HepG2 (cell line): ENCODE data around the gene DOCK9. TPM values are rescaled to one million over a fixed set of nuclear protein-coding genes. Genes with fewer than 3 reads are reported as not detected.

Source experiments
- ATAC-seq: fragments of 200-7000 bp; cut with Tn5 transposase; 3 replicates; pipeline ENCODE4 v1.9.1; 2020; ENCODE audit warnings: mild to moderate bottlenecking, moderate library complexity
- BruUV-seq: library from RNA; stranded (reverse); fragments of 400-500 nt; replicated peaks from 2 replicates; lab custom pipeline; 2021; lab: Mats Ljungman, UMichigan
- CTCF ChIA-PET: fragments of 300-600 bp; formaldehyde crosslinking; extraction: SDS; loops from one replicate; lab custom pipeline; 2021; ENCODE audit warnings: low total read pairs, inconsistent platforms, low intra/inter-chr PET ratio; lab: Yijun Ruan, JAX
- POLR2A ChIA-PET: fragments of 350-600 bp; sonication (Branson Sonifier 250); formaldehyde crosslinking; loops from one replicate; lab custom pipeline; 2020; ENCODE audit warnings: antibody characterized with exemption, inconsistent platforms; lab: Yijun Ruan, JAX
- DNase-seq: peaks from one replicate; pipeline ENCODE4 v3.0.0-alpha.2; 2015; ENCODE audit warnings: low spot score
- FAIRE-seq: peaks from 3 replicates; lab custom pipeline; 2011; peaks lifted over from hg19 to GRCh38; lab: Jason Lieb, UNC
- H2AFZ ChIP-seq: one replicate; pipeline ENCODE4 v1.6.1; 2011; ENCODE audit warnings: low read length, inconsistent platforms
- H3K27ac ChIP-seq: fragments of 300-600 bp; 3 replicates; pipeline ENCODE4 v1.8.0; 2011; ENCODE audit warnings: mixed run types, mild to moderate bottlenecking, mixed read lengths, low read length, inconsistent platforms; ENCODE audit not compliant: insufficient read depth; ENCODE audit errors: extremely low read length
- H3K27me3 ChIP-seq, 2 experiments: fragments of 200-600 bp in 1 of 2; 2 replicates in 1 of 2; 3 replicates in 1 of 2; pipeline versions ENCODE4 v1.6.0 to v1.8.0; 2011; ENCODE audit warnings: low read length in 2 of 2, mild to moderate bottlenecking in 2 of 2, moderate library complexity in 2 of 2, inconsistent platforms in 1 of 2; ENCODE audit not compliant: insufficient read depth in 2 of 2, control insufficient read depth in 1 of 2
- H3K36me3 ChIP-seq, 2 experiments: fragments of 200-600 bp in 1 of 2; replicated peaks in 1 of 2; 2 replicates in 1 of 2; 3 replicates in 1 of 2; pipeline versions ENCODE4 v1.5.1 to v1.8.0; 2011; ENCODE audit warnings: low read length in 2 of 2, inconsistent platforms in 1 of 2; ENCODE audit not compliant: insufficient read depth in 2 of 2, control insufficient read depth in 1 of 2
- H3K4me1 ChIP-seq: 2 replicates; pipeline ENCODE4 v1.5.1; 2012; ENCODE audit warnings: low read length, inconsistent platforms; ENCODE audit not compliant: insufficient read depth
- H3K4me2 ChIP-seq: 2 replicates; pipeline ENCODE4 v1.6.0; 2011; ENCODE audit warnings: low read depth, low read length, inconsistent platforms
- H3K4me3 ChIP-seq, 3 experiments: fragments of 200-600 bp in 1 of 3; sonication (generic), shearing (Covaris generic) in 1 of 3; replicated peaks in 1 of 3; 2 replicates each; pipeline ENCODE4 v1.5.1; 2011 to 2016; ENCODE audit warnings: low read length in 3 of 3, inconsistent platforms in 2 of 3, low read depth in 2 of 3, mild to moderate bottlenecking in 2 of 3, control low read depth in 1 of 3, mixed read lengths in 1 of 3; ENCODE audit not compliant: insufficient read depth in 1 of 3
- H3K79me2 ChIP-seq: one replicate; pipeline ENCODE4 v1.6.1; 2011; ENCODE audit warnings: low read length, inconsistent platforms; ENCODE audit not compliant: insufficient read depth
- H3K9ac ChIP-seq: 2 replicates; pipeline ENCODE4 v1.6.0; 2011; ENCODE audit warnings: mild to moderate bottlenecking, low read depth, low read length, inconsistent platforms; ENCODE audit not compliant: insufficient read depth
- H3K9me3 ChIP-seq: 2 replicates; pipeline ENCODE4 v1.5.1; 2012; ENCODE audit warnings: mild to moderate bottlenecking, low read length
- H4K20me1 ChIP-seq: 2 replicates; pipeline ENCODE4 v1.6.0; 2011; ENCODE audit warnings: inconsistent platforms, mild to moderate bottlenecking, low read length, moderate library complexity; ENCODE audit not compliant: insufficient read depth
- DPF2 ChIP-seq: sonication (generic); formaldehyde crosslinking; IDR thresholded peaks from 2 replicates; pipeline ENCODE4 v1.4.0; 2020; ENCODE audit warnings: mild to moderate bottlenecking, low read depth, missing genetic modification reagents, borderline replicate concordance
- NFE2 ChIP-seq: sonication (generic); formaldehyde crosslinking; IDR thresholded peaks from 2 replicates; pipeline ENCODE4 v1.4.0; 2020; ENCODE audit warnings: missing genetic modification reagents
- PHF8 ChIP-seq: sonication (generic); formaldehyde crosslinking; IDR thresholded peaks from 2 replicates; pipeline ENCODE4 v1.5.0; 2020; ENCODE audit warnings: missing genetic modification reagents
- REL ChIP-seq: sonication (generic); formaldehyde crosslinking; conservative IDR thresholded peaks from 2 replicates; pipeline ENCODE4 v1.8.0; 2022; ENCODE audit warnings: mild to moderate bottlenecking, missing genetic modification reagents, moderate library complexity
- REPIN1 ChIP-seq: sonication (generic); formaldehyde crosslinking; IDR thresholded peaks from 2 replicates; pipeline ENCODE4 v1.8.0; 2022; ENCODE audit warnings: missing genetic modification reagents, low read depth, mild to moderate bottlenecking, borderline replicate concordance
- SRY ChIP-seq: sonication (generic); formaldehyde crosslinking; IDR thresholded peaks from 2 replicates; pipeline ENCODE4 v1.8.0; 2022; ENCODE audit warnings: mild to moderate bottlenecking, missing genetic modification reagents
- ZFP37 ChIP-seq: sonication (generic); formaldehyde crosslinking; IDR thresholded peaks from 2 replicates; pipeline ENCODE4 v1.4.0; 2020; ENCODE audit warnings: missing genetic modification reagents, borderline replicate concordance
- ZNF431 ChIP-seq: sonication (generic); formaldehyde crosslinking; IDR thresholded peaks from 2 replicates; pipeline ENCODE4 v1.9.0; 2022; ENCODE audit warnings: missing genetic modification reagents, low read depth, mild to moderate bottlenecking, borderline replicate concordance
- ZNF605 ChIP-seq: sonication (generic); formaldehyde crosslinking; IDR thresholded peaks from 2 replicates; pipeline ENCODE4 v1.8.0; 2022; ENCODE audit warnings: mild to moderate bottlenecking, missing genetic modification reagents
- ZNF616 ChIP-seq: sonication (generic); formaldehyde crosslinking; IDR thresholded peaks from 2 replicates; pipeline ENCODE4 v1.5.0; 2020; ENCODE audit warnings: low read depth, mild to moderate bottlenecking, missing genetic modification reagents
- ZNF790 ChIP-seq: sonication (generic); formaldehyde crosslinking; IDR thresholded peaks from 2 replicates; pipeline ENCODE4 v1.8.0; 2022; ENCODE audit warnings: missing genetic modification reagents, mild to moderate bottlenecking, borderline replicate concordance
- ZSCAN25 ChIP-seq: sonication (generic); formaldehyde crosslinking; IDR thresholded peaks from 2 replicates; pipeline ENCODE4 v1.8.0; 2022; ENCODE audit warnings: mild to moderate bottlenecking, missing genetic modification reagents
- WGBS: methylation state at CpG from one replicate; pipeline ENCODE4 v1.1.6; 2017; ENCODE audit warnings: low lambda C conversion rate; 5-methylcytosine and 5-hydroxymethylcytosine counted together
- in situ Hi-C: cut with HindIII; loops from 2 replicates; pipeline ENCODE4 v1.10.0; 2017; ENCODE audit warnings: low pct_unique_long_range_greater_than_20kb; ENCODE audit not compliant: extremely low pct_ligation_motif_present
- intact Hi-C: fragments of 100-400 bp; cut with micrococcal nuclease; formaldehyde crosslinking; loops from one replicate; pipeline ENCODE4 v1.10.0; 2022; ENCODE audit not compliant: unreplicated experiment
- polyA plus RNA-seq, 8 experiments: library from polyadenylated mRNA; depleted of rRNA in 3 of 8; stranded (reverse) in 7 of 8; unstranded in 1 of 8; fragments of >200 nt; fragmentation: Illumina TruSeq in 4 of 8; extraction: Trizol in 4 of 8; gene quantifications; 2 replicates each; pipeline versions ENCODE4 v1.2.1 to v1.2.3, GENCODE V29; 2011 to 2016; ENCODE audit warnings: low read depth in 4 of 8, missing spikeins in 1 of 8, mixed read lengths in 1 of 8; ENCODE audit not compliant: insufficient read depth in 1 of 8
- total RNA-seq, 5 experiments: library from RNA; depleted of rRNA; stranded (reverse); fragments of >200 nt; fragmentation: Illumina TruSeq; extraction: Trizol; gene quantifications; 2 replicates each; pipeline ENCODE4 v1.2.3, GENCODE V29; 2016; ENCODE audit warnings: low read depth in 1 of 5
- TF ChIP-seq, protein P1 (sequence below): IDR thresholded peaks from 2 replicates; pipeline ENCODE4 v1.6.1; 2016; ENCODE audit warnings: missing biosample characterization, missing genetic modification reagents, low read depth
- TF ChIP-seq, protein P2 (sequence below): sonication (generic); formaldehyde crosslinking; IDR thresholded peaks from 2 replicates; pipeline ENCODE4 v1.4.0; 2020; ENCODE audit warnings: missing genetic modification reagents, mild to moderate bottlenecking, borderline replicate concordance
- TF ChIP-seq, protein P3 (sequence below): sonication (generic); formaldehyde crosslinking; IDR thresholded peaks from 2 replicates; pipeline ENCODE4 v1.8.0; 2022; ENCODE audit warnings: missing genetic modification reagents, mild to moderate bottlenecking, inconsistent platforms, borderline replicate concordance
- TF ChIP-seq, protein P4 (sequence below): conservative IDR thresholded peaks from 2 replicates; pipeline ENCODE4 v1.6.1; 2018; ENCODE audit warnings: missing genetic modification reagents

Gene DOCK9
- total and polyA plus RNA-seq, 2 of the 13 experiments (the other 11 are each of a cell fraction or from before 2014, with no cell fraction given), result 0.44 to 0.97 TPM

DNA sequence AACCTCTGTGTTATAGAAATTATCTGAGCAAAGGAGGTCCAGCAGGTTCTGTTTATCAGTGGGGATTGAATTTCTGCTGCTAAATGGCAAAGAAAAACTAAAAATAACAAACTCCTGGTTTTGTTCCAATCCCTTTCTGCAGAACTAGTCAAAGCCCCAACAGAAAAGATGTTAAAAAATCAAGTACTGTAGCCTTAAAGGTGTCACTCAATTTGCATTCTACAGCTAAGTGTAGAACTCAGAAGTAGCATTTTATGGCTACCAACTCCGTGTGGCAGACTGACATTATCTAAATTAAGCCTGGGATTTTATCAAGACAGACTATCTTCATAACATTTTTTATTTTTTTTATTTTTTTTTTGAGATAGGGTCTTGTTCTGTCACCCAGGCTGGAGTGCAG, 133.8 kb downstream of the DOCK9 start (continued):
- TF ChIP-seq, protein P1, sequence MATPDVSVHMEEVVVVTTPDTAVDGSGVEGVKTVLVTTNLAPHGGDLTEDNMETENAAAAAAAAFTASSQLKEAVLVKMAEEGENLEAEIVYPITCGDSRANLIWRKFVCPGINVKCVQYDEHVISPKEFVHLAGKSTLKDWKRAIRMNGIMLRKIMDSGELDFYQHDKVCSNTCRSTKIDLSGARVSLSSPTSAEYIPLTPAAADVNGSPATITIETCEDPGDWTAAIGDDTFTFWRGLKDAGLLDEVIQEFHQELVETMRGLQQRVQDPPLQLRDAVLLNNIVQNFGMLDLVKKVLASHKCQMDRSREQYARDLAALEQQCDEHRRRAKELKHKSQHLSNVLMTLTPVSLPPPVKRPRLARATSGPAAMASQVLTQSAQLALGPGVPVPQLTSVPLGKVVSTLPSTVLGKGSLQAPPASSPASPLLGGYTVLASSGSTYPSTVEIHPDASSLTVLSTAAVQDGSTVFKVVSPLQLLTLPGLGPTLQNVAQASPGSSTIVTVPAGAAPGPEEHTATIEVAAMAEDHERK, result no peak
- TF ChIP-seq ZSCAN25 (no peak), ZNF616 (CRISPR knock-in tag) (no peak), PHF8 (CRISPR knock-in tag) (no peak), REL (CRISPR knock-in tag) (no peak), REPIN1 (CRISPR knock-in tag) (no peak)

- no peaks in the 10 kb centered on the region; a peak in 1 of 5 replicates for H3K27me3 ChIP-seq
- in situ Hi-C loops (loop anchor here (10.0 kb wide), 1 partner anchor 379 kb away; no protein-coding TSS in a partner anchor), intact Hi-C loops (loop anchor here (1.0 to 10.0 kb wide), 5 partner anchors 171 to 995 kb away; partner anchors contain the start of gene STK24)
- peaks cover 10% of the 10 kb centered on the region for H3K4me1 ChIP-seq
- H3K79me2 ChIP-seq, result no peaks in the 10 kb centered on the region
- H4K20me1 ChIP-seq, result no peaks in the 10 kb centered on the region
- no TSS peak for BruUV-seq
- POLR2A ChIA-PET, result no interaction called here
- 17% methylated on average over 3 of the region's 3 CpGs for WGBS
- no peak overlapping the region for H3K27ac ChIP-seq
- FAIRE-seq, result no peak
- CTCF ChIA-PET, result interaction anchor here (1.1 to 1.8 kb wide), 4 partner anchors 171 to 994 kb away, joined by 3 to 7 read pairs (median 4); no protein-coding TSS in a partner anchor
- no peaks in the 10 kb centered on the region for H3K9me3 ChIP-seq
- no peak for ATAC-seq
- H3K4me3 ChIP-seq, result no peak overlapping the region
- H2AFZ ChIP-seq, result no peak overlapping the region
- H3K9ac ChIP-seq, result no peak overlapping the region
- DNase-seq, result no peak
- H3K4me2 ChIP-seq, result no peak overlapping the region
- H3K36me3 ChIP-seq, result no peaks in the 10 kb centered on the region
- TF ChIP-seq, protein P2, sequence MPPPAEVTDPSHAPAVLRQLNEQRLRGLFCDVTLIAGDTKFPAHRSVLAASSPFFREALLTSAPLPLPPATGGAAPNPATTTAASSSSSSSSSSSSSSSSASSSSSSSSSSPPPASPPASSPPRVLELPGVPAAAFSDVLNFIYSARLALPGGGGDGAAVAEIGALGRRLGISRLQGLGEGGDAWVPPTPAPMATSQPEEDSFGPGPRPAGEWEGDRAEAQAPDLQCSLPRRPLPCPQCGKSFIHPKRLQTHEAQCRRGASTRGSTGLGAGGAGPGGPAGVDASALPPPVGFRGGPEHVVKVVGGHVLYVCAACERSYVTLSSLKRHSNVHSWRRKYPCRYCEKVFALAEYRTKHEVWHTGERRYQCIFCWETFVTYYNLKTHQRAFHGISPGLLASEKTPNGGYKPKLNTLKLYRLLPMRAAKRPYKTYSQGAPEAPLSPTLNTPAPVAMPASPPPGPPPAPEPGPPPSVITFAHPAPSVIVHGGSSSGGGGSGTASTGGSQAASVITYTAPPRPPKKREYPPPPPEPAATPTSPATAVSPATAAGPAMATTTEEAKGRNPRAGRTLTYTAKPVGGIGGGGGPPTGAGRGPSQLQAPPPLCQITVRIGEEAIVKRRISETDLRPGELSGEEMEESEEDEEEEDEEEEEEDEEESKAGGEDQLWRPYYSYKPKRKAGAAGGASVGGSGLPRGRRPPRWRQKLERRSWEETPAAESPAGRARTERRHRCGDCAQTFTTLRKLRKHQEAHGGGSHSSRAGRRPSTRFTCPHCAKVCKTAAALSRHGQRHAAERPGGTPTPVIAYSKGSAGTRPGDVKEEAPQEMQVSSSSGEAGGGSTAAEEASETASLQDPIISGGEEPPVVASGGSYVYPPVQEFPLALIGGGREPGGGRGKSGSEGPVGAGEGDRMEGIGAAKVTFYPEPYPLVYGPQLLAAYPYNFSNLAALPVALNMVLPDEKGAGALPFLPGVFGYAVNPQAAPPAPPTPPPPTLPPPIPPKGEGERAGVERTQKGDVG (CRISPR knock-in tag), result no peak
- TF ChIP-seq SRY (CRISPR knock-in tag) (no peak), DPF2 (CRISPR knock-in tag) (no peak), ZNF790 (no peak), NFE2 (no peak), ZNF605 (CRISPR knock-in tag) (no peak), ZNF431 (CRISPR knock-in tag) (no peak), ZFP37 (no peak)
- TF ChIP-seq, protein P3, sequence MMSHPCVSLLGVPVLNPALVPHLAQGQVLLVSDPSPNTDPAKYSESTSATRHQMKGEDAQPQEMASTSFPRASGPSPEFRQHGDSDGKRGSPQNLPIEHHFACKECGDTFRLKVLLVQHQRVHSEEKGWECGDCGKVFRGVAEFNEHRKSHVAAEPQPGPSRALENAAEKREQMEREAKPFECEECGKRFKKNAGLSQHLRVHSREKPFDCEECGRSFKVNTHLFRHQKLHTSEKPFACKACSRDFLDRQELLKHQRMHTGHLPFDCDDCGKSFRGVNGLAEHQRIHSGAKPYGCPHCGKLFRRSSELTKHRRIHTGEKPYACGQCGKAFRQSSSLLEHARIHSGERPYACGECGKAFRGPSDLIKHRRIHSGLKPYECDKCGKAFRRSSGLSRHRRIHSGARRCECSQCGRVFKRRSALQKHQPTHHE, result no peak
- TF ChIP-seq, protein P4, sequence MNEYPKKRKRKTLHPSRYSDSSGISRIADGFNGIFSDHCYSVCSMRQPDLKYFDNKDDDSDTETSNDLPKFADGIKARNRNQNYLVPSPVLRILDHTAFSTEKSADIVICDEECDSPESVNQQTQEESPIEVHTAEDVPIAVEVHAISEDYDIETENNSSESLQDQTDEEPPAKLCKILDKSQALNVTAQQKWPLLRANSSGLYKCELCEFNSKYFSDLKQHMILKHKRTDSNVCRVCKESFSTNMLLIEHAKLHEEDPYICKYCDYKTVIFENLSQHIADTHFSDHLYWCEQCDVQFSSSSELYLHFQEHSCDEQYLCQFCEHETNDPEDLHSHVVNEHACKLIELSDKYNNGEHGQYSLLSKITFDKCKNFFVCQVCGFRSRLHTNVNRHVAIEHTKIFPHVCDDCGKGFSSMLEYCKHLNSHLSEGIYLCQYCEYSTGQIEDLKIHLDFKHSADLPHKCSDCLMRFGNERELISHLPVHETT, result no peak
Measured at GRCh38 chr13:98843482-98843877, 134.4 kb downstream of the DOCK9 start.
